Stimulated activated CD4-positive, alpha-beta T cell treated with anti-CD3 and anti-CD28 coated beads, TNF-alpha, amount 100 ng/mL, for 48 hours (primary cell): ENCODE measurements around the gene CTRB1.
"Not testable (repeated sequence)": the region's sequence is repeated elsewhere in the genome, so short reads cannot be mapped to it uniquely, and the experiment has no call there.

Source experiments
- DNase-seq, 3 donors: peaks; one replicate each; pipeline ENCODE4 v3.0.0-alpha.2; 2020; ENCODE audit warnings: low read depth in 3 of 3

CTRB1 gene

DNA sequence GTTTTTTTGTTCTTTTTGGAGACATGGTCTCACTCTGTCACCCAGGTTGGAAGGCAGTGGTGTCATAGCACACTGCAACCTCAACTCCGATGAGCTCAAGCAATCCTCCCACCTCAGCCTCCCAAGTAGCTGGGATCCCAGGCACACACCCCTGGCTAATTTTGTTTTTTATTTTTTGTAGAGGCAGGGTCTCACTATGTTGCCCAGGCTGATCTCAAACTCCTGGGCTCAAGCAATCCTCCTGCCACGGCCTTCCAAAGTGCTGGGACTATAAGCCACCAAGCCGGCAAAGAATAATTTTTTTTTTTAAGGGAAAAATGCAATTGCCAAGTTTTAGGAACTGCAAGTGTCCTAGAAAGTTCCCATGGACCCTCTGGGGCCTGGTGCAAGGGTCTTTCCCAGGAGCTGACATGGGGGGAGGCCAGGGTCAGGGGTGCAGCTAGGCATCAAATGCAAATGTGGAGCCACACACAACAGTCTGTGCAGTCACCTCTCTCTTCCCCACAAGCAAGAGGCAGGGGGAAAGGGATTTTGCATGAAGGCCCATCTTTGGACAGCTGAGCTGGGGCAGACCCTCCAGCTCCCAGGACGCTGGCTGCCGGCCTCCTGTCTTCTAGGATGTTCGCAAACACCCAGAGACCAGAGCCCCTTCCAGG, 52.8 kb downstream of the CTRB1 start:
- no peak for DNase-seq

DNA sequence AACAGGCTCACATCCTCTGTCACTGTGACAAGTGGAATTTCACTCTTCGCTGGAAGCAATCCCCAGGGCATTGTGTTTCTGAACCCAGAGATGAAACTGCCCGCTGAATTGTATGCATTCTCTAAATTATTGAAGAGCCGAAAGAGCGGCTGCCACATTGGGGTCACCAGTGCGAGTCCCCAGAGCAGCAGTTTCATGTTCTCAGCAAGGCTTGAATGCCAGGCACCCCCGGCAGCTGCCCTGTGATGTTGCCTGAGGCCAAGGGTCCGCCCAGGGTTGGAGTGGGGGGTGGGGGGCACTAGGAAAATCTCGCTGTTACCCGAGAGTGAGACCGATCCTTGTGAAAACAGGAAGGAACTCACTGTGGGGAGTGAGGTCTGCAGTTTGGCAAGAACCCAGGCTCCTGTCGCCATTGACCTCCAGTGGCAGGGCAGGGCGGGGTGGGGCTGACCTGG, 53.3 kb downstream of the CTRB1 start:
- no peak for DNase-seq

DNA sequence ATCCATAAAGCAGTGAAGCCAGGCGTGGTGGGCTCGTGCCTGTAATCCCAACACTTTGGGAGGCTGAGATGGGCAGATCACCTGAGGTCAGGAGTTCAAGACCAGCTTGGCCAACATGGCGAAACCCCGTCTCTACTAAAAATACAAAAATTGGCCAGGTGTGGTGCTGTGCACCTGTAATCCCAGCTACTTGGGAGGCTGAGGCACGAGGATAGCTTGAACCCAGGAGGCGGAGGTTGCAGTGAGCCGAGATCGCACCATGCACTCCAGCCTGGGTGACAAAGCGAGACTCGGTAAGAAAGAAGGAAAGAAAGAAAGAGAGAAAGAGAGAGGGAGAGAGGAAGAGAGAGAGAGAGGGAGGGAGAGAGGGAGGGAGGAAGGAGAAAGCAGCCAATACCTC, 53.8 kb downstream of the CTRB1 start:
- not testable (repeated sequence) for DNase-seq

DNA sequence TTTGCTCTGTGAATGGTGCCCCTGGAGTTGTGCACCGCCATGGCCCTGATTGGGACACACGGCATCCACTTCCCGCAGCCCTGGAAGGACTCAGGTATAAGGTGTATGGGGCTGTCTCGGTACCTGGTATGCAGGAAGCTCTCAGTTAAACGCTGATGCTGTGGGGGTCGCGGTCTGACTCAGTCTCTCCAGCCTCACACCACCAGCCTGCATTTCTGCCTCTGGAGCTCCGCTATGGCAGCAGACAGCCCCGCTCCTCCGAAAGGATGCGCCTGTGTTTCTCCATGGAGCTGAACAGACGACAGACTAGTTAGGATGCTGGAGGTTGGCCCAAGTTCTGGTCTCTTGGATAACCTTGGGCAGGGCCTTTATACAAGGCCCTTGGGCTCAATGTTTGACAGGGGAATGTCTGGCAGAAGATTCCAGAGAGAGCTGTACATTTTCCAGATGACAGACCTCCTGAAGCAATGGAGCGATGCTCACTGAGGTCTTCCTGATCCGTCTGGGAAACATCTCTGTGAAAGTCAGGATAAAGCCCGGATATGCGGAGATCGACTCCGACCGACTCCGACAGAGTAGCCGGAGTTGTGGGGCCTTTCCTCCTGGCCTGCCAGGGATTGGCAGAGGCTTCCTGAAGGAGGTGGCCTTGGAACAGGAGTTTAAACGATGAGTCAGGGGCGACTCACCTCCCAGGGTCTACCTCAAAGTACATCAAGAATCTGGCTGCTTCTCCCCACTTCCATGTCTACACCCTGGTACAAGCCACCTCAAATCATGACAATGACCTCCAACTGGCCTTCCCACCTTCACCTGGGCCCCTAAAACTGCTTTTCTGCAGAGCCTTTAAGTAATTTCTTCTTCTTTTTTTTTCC, 54.5 kb downstream of the CTRB1 start:
- DNase-seq = no peak
